Lower leg skin (tissue), 3 donors: ENCODE results near the gene NUP214.

Experiments used
- CTCF ChIP-seq, 3 donors: fragments of 450-650 bp; IDR thresholded peaks; one replicate each; pipeline ENCODE4 v1.5.1; 2016; ENCODE audit warnings: antibody characterized with exemption in 3 of 3, mild to moderate bottlenecking in 3 of 3, moderate library complexity in 2 of 3
- POLR2A ChIP-seq, 2 donors: fragments of 450-650 bp; IDR thresholded peaks; one replicate each; pipeline ENCODE4 v1.6.1; 2016 to 2017; ENCODE audit warnings: antibody characterized with exemption in 2 of 2, mild to moderate bottlenecking in 1 of 2, moderate library complexity in 1 of 2

- TF ChIP-seq CTCF (IDR thresholded peaks at IDR 0.05) (no peak), POLR2A (IDR thresholded peaks at IDR 0.05) (no peak)
These were observed 134.7 kb downstream of the NUP214 start for GRCh38 chr9:131259916-131260597.
